Mucosa of stomach (tissue), 1 donor: ENCODE measurements around the gene SUCLG1.
"Not testable (repeated sequence)": the region's sequence is repeated elsewhere in the genome, so short reads cannot be mapped to it uniquely, and the experiment has no call there.

Experiments
- H3K27me3 ChIP-seq: one replicate; pipeline ENCODE4 v1.7.0; 2013; ENCODE audit warnings: mild to moderate bottlenecking, low read length; ENCODE audit not compliant: control insufficient read depth, insufficient read depth
- H3K36me3 ChIP-seq: one replicate; pipeline ENCODE4 v1.7.0; 2013; ENCODE audit warnings: low read length; ENCODE audit not compliant: control insufficient read depth, insufficient read depth
- H3K4me1 ChIP-seq: one replicate; pipeline ENCODE4 v1.7.0; 2013; ENCODE audit warnings: mild to moderate bottlenecking, low read length; ENCODE audit not compliant: control insufficient read depth, insufficient read depth
- H3K4me3 ChIP-seq: one replicate; pipeline ENCODE4 v1.7.0; 2013; ENCODE audit warnings: low read length
- H3K9ac ChIP-seq: one replicate; pipeline ENCODE4 v1.7.0; 2013; ENCODE audit warnings: mild to moderate bottlenecking, low read length, moderate library complexity
- H3K9me3 ChIP-seq: one replicate; pipeline ENCODE4 v1.7.0; 2013; ENCODE audit warnings: mild to moderate bottlenecking, low read length, moderate library complexity; ENCODE audit not compliant: control insufficient read depth
- donor health status: Pancreatic carcinoma.

Gene SUCLG1

DNA sequence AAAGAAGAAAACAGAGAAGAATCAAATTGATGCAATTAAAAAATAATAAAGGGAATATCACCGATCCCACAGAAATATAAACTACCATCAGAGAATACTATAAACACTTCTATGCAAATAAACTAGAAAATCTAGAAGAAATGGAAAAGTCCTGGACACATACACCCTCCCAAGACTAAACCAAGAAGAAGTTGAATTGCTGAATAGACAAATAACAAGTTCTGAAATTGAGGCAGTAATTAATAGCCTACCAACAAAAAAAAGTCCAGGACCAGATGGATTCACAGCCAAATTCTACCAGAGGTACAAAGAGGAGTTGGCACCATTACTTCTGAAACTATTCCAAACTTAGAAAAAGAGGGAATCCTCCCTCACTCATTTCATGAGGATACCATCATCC, 59.2 kb downstream of the SUCLG1 start:
- H3K9ac ChIP-seq, H3K4me3 ChIP-seq, H3K9me3 ChIP-seq, H3K36me3 ChIP-seq, H3K4me1 ChIP-seq, H3K27me3 ChIP-seq: not testable (repeated sequence)

DNA sequence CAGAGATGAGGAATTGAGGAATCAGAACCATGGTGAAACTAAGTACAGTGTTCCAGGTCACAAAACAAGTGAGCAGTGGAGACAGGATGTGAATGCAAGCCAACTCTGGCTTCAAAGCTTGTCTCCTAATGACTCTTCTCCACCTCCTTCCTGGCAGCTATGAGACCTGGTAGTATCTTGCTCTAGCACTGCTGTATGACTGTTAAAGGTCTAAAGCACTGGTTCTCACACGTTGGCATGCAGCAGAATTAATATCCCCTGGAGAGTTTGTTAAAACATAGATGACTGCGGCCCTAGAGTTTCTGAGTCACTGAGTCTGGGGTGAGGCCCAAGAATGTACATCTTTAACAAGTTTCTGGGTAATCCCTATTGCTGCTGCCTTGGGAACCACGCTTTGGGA, 63.3 kb downstream of the SUCLG1 start:
- Histone ChIP-seq H3K4me3 (no peak overlapping the region), H3K9me3 (no peaks in the 10 kb centered on the region), H3K27me3 (no peaks in the 10 kb centered on the region), H3K36me3 (no peaks in the 10 kb centered on the region), H3K4me1 (no peaks in the 10 kb centered on the region), H3K9ac (no peak overlapping the region)

DNA sequence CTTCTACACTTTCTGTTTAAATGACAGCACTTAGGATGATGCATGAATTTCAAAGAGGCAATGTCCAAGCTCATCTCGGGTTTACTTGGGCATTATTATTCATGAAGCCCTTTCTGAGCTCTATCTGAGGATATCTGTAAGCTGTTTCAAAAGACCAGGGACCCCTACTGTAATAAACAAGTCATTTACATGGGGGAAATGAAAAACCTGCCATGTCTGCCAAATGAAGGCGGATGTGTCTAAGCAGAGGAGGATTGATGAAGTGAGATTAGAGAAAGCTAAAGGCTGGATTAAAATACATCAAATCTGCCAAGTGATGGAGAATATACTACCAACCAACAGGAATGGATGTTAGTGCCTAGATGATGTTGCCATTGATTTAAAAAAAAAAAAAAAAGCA, 64.5 kb downstream of the SUCLG1 start:
- H3K9me3 ChIP-seq: no peaks in the 10 kb centered on the region
- no peaks in the 10 kb centered on the region for H3K27me3 ChIP-seq
- H3K9ac ChIP-seq: no peak overlapping the region
- no peak overlapping the region for H3K4me3 ChIP-seq
- no peaks in the 10 kb centered on the region for H3K4me1 ChIP-seq
- H3K36me3 ChIP-seq: no peaks in the 10 kb centered on the region

DNA sequence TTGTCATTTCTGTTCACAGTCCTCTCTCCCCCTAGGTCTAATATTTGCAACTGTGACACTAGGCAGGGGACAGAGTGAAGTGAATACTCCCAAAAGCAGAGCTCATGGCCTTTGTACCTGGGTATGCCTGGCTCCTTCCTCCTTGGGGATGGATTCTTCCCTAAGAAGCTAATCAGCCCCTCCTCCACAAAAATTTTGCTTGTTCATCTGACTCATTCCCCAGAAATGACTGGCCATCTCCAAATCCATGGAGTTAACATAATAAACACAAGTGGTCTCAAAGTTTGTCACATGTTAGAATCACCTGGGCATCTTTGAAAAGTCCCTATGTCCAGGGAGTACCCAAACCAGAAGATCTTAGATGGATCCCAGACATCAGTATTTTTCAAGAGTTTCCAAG, 65.3 kb downstream of the SUCLG1 start:
- Histone ChIP-seq H3K27me3 (no peaks in the 10 kb centered on the region), H3K4me3 (no peak overlapping the region), H3K36me3 (no peaks in the 10 kb centered on the region), H3K4me1 (no peaks in the 10 kb centered on the region), H3K9ac (no peak overlapping the region), H3K9me3 (no peaks in the 10 kb centered on the region)

DNA sequence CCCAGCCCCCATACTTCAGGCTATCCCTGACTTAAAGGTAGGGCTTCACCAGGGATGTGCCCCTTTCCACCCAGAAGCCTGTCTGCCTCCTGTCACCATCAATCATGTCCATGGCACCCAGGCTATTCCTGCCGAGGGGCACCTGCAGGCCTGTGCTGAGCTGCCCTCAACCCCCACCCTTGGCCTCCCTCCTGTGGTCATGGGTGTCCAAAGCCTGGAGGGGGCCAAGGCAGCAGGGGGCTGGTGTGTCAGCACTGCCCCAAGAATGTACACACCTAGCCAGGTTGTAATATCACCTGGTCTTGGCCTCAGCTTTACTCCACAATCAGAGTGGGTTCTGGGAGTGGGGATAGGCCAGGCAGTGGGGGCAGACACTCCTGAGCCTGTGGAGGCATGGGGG, 69.3 kb downstream of the SUCLG1 start:
- Histone ChIP-seq H3K4me1 (no peaks in the 10 kb centered on the region), H3K9me3 (no peaks in the 10 kb centered on the region), H3K9ac (no peak overlapping the region), H3K36me3 (no peaks in the 10 kb centered on the region), H3K4me3 (no peak overlapping the region), H3K27me3 (peaks cover 2% of the 10 kb centered on the region)

DNA sequence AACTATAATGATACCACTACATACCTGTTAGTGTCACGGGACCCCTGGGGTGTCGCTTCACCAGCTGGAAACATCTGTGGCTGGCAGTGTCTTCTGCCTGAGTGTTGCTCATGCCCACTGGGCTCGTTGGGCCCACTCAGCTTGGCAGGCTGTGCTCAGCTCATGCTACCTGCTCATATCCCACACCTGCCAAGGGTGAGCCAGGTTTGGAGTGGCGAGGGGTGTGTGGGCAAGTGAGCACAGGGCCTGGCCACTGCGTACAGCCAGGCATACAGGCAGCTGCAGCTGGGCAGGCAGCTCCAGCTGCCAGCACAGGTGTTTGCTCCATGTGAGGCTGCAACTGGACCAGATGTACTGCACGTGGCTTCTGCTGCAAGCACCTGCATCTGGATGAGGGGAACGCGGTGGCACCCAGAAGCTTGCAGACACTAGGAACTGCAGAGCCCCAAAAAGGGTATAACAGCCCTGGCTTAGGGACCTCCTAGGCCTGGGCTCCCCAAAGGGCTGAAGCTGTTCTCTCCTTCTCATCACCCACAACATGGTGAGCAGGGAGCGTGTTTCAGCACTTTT, 70.1 kb downstream of the SUCLG1 start:
- H3K9ac ChIP-seq: no peak overlapping the region
- no peaks in the 10 kb centered on the region for H3K36me3 ChIP-seq
- H3K4me1 ChIP-seq: no peaks in the 10 kb centered on the region
- peaks cover 2% of the 10 kb centered on the region for H3K27me3 ChIP-seq
- H3K4me3 ChIP-seq: no peak overlapping the region
- H3K9me3 ChIP-seq: no peaks in the 10 kb centered on the region

DNA sequence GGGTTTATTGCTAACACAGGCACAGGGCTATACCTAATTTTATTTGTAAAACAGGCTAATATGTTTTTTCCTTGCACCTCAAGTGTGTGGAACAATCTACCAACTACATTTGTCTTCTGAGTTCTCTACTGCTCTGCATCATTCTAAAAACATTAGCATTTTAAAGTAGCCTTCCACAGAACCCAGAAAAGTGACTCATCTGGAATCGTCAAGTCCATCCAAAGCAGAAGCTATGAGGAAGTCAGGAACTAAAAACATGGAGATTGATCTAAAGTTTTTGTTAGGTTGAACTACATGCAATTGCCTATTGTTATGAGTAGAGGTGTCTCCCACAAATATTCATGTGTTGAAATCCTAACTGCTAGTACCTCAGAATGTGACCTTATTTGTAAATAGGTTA, 70.9 kb downstream of the SUCLG1 start:
- Histone ChIP-seq H3K27me3 (peaks cover 2% of the 10 kb centered on the region), H3K4me1 (no peaks in the 10 kb centered on the region), H3K36me3 (no peaks in the 10 kb centered on the region), H3K9ac (no peak overlapping the region), H3K4me3 (no peak overlapping the region), H3K9me3 (no peaks in the 10 kb centered on the region)

DNA sequence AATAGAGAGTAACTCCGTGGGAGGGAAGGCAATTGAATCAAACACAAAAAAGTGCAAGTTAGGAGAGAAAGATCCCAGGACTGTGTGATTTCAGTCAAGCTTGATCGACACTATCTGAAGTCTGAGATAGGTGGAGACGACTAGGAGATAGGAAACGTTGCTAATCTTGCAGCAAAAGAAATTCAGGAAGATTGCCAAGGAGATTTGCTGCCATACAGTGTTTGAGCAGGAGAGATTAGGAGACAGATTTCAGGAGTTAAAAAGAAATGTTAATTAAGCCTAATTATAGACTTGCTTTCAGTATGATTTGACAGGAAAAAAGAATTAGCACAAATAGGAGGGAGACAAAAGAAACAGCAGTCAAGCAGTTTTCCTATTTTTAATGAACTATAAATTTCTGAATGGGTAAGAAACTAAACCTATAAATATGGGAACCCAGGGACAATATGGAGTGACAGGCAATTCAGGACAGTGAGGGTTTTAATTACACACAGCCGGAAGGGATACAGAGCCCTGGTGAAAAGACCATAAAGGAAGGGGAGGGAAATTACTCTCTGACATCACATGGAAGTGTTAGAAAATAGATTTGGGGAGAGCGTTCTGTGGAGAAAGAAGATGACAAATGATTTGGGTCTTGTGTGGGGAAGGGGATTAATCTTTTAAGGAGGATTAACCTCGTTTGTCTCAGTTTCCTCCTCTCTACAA, 72.6 kb downstream of the SUCLG1 start:
- Histone ChIP-seq H3K4me1 (no peaks in the 10 kb centered on the region), H3K9ac (no peak overlapping the region), H3K36me3 (no peaks in the 10 kb centered on the region), H3K27me3 (peaks cover 2% of the 10 kb centered on the region), H3K4me3 (no peak overlapping the region), H3K9me3 (no peaks in the 10 kb centered on the region)

DNA sequence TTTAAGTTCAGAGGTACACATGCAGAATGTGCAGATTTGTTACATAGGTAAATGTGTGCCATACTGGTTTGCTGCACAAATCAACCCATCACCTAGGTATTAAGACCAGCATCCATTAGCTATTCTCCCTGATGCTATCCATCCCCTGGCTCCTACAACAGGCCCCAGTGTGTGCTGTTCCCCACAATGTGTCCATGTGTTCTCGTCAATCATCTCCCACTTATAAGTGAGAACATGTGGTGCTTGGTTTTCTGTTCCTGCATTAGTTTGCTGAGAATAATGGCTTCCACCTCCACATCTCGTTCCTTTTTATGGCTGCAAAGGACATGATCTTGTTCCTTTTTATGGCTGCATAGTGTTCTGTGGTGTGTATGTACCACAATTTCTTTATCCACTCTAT, 75.8 kb downstream of the SUCLG1 start:
- no peak overlapping the region for H3K4me3 ChIP-seq
- no peak overlapping the region for H3K9ac ChIP-seq
- H3K4me1 ChIP-seq: no peaks in the 10 kb centered on the region
- H3K36me3 ChIP-seq: no peaks in the 10 kb centered on the region
- no peaks in the 10 kb centered on the region for H3K9me3 ChIP-seq
- peaks cover 2% of the 10 kb centered on the region for H3K27me3 ChIP-seq

DNA sequence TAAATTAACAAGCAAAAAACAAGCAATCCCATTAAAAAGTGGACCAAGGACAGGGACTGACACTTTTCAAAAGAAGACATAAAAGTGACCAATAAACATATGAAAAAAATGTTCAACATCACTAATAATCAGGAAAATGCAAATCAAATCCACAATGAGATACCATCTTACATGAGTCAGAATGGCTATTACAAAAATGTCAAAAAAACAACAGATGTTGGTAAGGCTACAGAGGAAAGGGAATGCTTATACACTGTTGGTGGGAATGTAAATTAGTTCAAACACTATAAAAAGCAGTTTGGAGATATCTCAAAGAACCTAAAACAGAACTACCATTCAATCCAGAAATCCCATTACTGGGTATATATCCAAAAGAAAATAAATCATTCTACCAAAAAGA, 78.2 kb downstream of the SUCLG1 start:
- Histone ChIP-seq H3K9me3 (no peaks in the 10 kb centered on the region), H3K4me3 (no peak overlapping the region), H3K4me1 (no peaks in the 10 kb centered on the region), H3K27me3 (no peaks in the 10 kb centered on the region), H3K9ac (no peak overlapping the region), H3K36me3 (no peaks in the 10 kb centered on the region)

DNA sequence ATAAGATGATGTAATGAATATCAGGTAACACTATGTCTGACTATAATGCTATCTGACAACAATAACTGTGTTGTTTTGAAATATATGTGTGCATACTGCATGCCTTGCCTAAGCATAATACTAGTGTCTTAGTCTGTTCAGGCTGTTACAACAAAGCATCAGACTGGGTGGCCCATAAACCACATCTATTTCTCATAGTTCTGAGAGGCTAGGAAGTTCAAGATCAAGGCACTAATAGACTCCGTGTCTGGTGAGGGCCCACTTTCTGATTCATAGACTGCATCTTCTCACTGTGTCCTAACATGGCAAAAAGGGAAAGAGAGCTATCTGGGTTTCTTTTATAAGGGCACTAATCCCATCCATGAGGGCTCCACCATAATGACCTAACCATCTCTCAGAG, 80.1 kb downstream of the SUCLG1 start:
- H3K9me3 ChIP-seq: no peaks in the 10 kb centered on the region
- H3K4me1 ChIP-seq: no peaks in the 10 kb centered on the region
- H3K9ac ChIP-seq: no peak overlapping the region
- no peaks in the 10 kb centered on the region for H3K36me3 ChIP-seq
- no peaks in the 10 kb centered on the region for H3K27me3 ChIP-seq
- H3K4me3 ChIP-seq: no peak overlapping the region

DNA sequence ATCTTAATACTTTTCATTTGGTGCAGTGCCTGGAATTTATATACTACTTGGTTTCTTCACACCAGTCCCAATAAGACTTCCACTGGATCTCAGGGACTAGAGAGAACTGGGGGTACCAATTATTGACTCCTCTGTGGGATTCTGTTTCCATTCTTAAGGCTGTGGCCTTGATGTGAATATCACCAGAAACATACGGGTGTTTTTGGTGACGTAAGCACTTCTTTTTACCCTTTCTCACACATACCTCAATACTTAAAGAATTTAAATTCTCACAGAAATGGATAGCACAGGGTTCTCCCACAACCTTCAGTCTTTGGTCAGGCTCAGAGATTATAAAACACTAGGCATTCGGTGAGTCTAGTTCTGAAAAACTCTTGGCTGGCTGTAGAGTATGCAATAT, 84.1 kb downstream of the SUCLG1 start:
- Histone ChIP-seq H3K9me3 (no peaks in the 10 kb centered on the region), H3K4me1 (no peaks in the 10 kb centered on the region), H3K27me3 (no peaks in the 10 kb centered on the region), H3K4me3 (no peak overlapping the region), H3K9ac (no peak overlapping the region), H3K36me3 (no peaks in the 10 kb centered on the region)

DNA sequence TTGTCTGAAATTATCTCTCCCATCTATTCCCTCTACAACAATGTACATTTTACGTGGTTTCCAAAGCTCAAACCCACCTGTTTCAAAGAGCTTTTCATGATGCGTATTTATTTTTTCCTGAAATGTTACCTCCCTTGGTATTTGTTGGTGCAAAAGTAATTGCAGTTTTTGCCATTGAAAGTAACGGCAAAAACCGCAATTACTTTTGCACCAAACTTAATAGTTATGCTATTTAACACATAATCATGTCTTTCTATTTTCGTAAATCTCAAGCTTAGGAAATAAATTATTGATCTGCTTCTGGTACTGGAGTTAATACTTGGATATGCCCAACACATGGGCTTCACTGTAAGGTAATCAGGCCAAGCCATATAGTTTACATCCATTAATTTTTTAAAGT, 85.2 kb downstream of the SUCLG1 start:
- Histone ChIP-seq H3K9ac (no peak overlapping the region), H3K27me3 (no peaks in the 10 kb centered on the region), H3K9me3 (no peaks in the 10 kb centered on the region), H3K4me1 (no peaks in the 10 kb centered on the region), H3K36me3 (no peaks in the 10 kb centered on the region), H3K4me3 (no peak overlapping the region)
